Amygdala (tissue), 56 donors: Measurements from ENCODE around the gene BCL7A.

Experiments used
- DNase-seq, 56 donors: peaks; one replicate each; lab custom pipeline; 2025; lab: John Stamatoyannopoulos, UW

The BCL7A gene

GRCh38 chr12:121996945-121997612, 24.6 kb upstream of the BCL7A start:
- no peak for DNase-seq

GRCh38 chr12:122001466-122002209, 20.0 kb upstream of the BCL7A start:
- peak in 28 of 56 donors; percentile 2 to 69 (median 26) for DNase-seq

GRCh38 chr12:122003651-122004611, 17.8 kb upstream of the BCL7A start:
- DNase-seq: no peak

GRCh38 chr12:122004633-122005071, 17.0 kb upstream of the BCL7A start:
- no peak for DNase-seq

GRCh38 chr12:122005252-122005776, 16.4 kb upstream of the BCL7A start:
- no peak for DNase-seq

GRCh38 chr12:122006186-122006926, 15.3 kb upstream of the BCL7A start:
- no peak for DNase-seq

GRCh38 chr12:122009741-122010140, 11.9 kb upstream of the BCL7A start:
- no peak for DNase-seq

- no peak for DNase-seq
These were observed 9.5 kb upstream of the BCL7A start for GRCh38 chr12:122012184-122012583.

- no peak for DNase-seq
These were observed 8.5 kb upstream of the BCL7A start for GRCh38 chr12:122013136-122013535.

GRCh38 chr12:122013791-122014590, 7.7 kb upstream of the BCL7A start:
- DNase-seq: no peak

- no peak for DNase-seq
These were observed 6.9 kb upstream of the BCL7A start for GRCh38 chr12:122014781-122015180.

GRCh38 chr12:122018457-122018856, 3.2 kb upstream of the BCL7A start:
- no peak for DNase-seq

GRCh38 chr12:122018937-122019336, 2.7 kb upstream of the BCL7A start:
- no peak for DNase-seq

- no peak for DNase-seq
These were observed 890 bp upstream of the BCL7A start for GRCh38 chr12:122020795-122021192.

GRCh38 chr12:122021193-122021821, 377 bp upstream of the BCL7A start:
- DNase-seq: peak in 10 of 56 donors; percentile 11 to 53 (median 36)

GRCh38 chr12:122022393-122023338, 982 bp downstream of the BCL7A start:
- peak in 26 of 56 donors; percentile 10 to 62 (median 39) for DNase-seq
